Stimulated activated CD4-positive, alpha-beta T cell treated with anti-CD3 and anti-CD28 coated beads, Interleukin-4, amount 100 ng/mL, for 48 hours (primary cell): ENCODE measurements around the gene MASP1.
"Not testable (repeated sequence)": the region's sequence is repeated elsewhere in the genome, so short reads cannot be mapped to it uniquely, and the experiment has no call there.

Experiments
- DNase-seq, 2 donors: peaks; one replicate each; pipeline ENCODE4 v3.0.0-alpha.2; 2020; ENCODE audit warnings: low read depth in 2 of 2

The MASP1 gene

GRCh38 chr3:187265461-187265955 lies 26.0 kb downstream of the MASP1 start:
- DNase-seq, result no peak

GRCh38 chr3:187264911-187265310 lies 26.6 kb downstream of the MASP1 start:
- DNase-seq, result no peak

GRCh38 chr3:187264021-187264420 lies 27.5 kb downstream of the MASP1 start:
- DNase-seq, result no peak

GRCh38 chr3:187263270-187263669 lies 28.3 kb downstream of the MASP1 start:
- DNase-seq, result no peak

- no peak for DNase-seq
Observed at GRCh38 chr3:187262360-187262759, 29.2 kb downstream of the MASP1 start.

- DNase-seq, result no peak
Observed at GRCh38 chr3:187261541-187261969, 30.0 kb downstream of the MASP1 start.

- no peak for DNase-seq
Observed at GRCh38 chr3:187259171-187259570, 32.4 kb downstream of the MASP1 start.

- DNase-seq, result no peak
Observed at GRCh38 chr3:187257992-187258692, 33.4 kb downstream of the MASP1 start.

GRCh38 chr3:187257471-187257870 lies 34.1 kb downstream of the MASP1 start:
- DNase-seq, result no peak

GRCh38 chr3:187256051-187256616 lies 35.4 kb downstream of the MASP1 start:
- no peak for DNase-seq

- DNase-seq, result no peak
Observed at GRCh38 chr3:187255314-187255713, 36.2 kb downstream of the MASP1 start.

GRCh38 chr3:187252311-187252710 lies 39.2 kb downstream of the MASP1 start:
- no peak for DNase-seq

- DNase-seq, result no peak
Observed at GRCh38 chr3:187251599-187251998, 39.9 kb downstream of the MASP1 start.

- DNase-seq, result no peak
Observed at GRCh38 chr3:187247398-187247797, 44.1 kb downstream of the MASP1 start.

GRCh38 chr3:187243933-187244524 lies 47.5 kb downstream of the MASP1 start:
- DNase-seq, result no peak

GRCh38 chr3:187242900-187243299 lies 48.6 kb downstream of the MASP1 start:
- DNase-seq, result no peak

GRCh38 chr3:187242435-187242834 lies 49.1 kb downstream of the MASP1 start:
- no peak for DNase-seq

- not testable (repeated sequence) for DNase-seq
Observed at GRCh38 chr3:187238835-187239234, 52.7 kb downstream of the MASP1 start.

- DNase-seq, result no peak
Observed at GRCh38 chr3:187238239-187238638, 53.3 kb downstream of the MASP1 start.

- DNase-seq, result no peak
Observed at GRCh38 chr3:187237741-187238140, 53.8 kb downstream of the MASP1 start.

- no peak for DNase-seq
Observed at GRCh38 chr3:187236962-187237361, 54.6 kb downstream of the MASP1 start.

- no peak for DNase-seq
Observed at GRCh38 chr3:187230011-187230410, 61.5 kb downstream of the MASP1 start.

GRCh38 chr3:187228740-187229139 lies 62.8 kb downstream of the MASP1 start:
- no peak for DNase-seq
